OCI-LY3 (cell line): ENCODE results near the gene RBCK1.

Experiments
- H2AFZ ChIP-seq: fragments of 200-600, 300-600 bp; shearing (Covaris generic); 2 replicates; pipeline ENCODE4 v1.6.0; 2014; ENCODE audit warnings: antibody characterized with exemption, low read depth, low read length
- H3K27ac ChIP-seq: fragments of 200-600, 300-600 bp; sonication (generic); 2 replicates; pipeline ENCODE4 v1.5.1; 2014; ENCODE audit warnings: mild to moderate bottlenecking, low read length, moderate library complexity, mixed read lengths
- H3K27me3 ChIP-seq: fragments of 200-600, 300-600 bp; sonication (generic); 2 replicates; pipeline ENCODE4 v1.6.1; 2014; ENCODE audit warnings: low read depth, low read length, mixed read lengths
- H3K36me3 ChIP-seq: fragments of 200-600, 300-600 bp; sonication (generic); replicated peaks from 2 replicates; pipeline ENCODE3; 2014; ENCODE audit warnings: low read depth, low read length, mixed read lengths
- H3K4me1 ChIP-seq: fragments of 300-600, 200-600 bp; sonication (generic); 2 replicates; pipeline ENCODE4 v1.6.1; 2014; ENCODE audit warnings: low read length, mixed read lengths
- H3K4me2 ChIP-seq: fragments of 200-600, 300-600 bp; sonication (generic); 2 replicates; pipeline ENCODE4 v1.6.1; 2014; ENCODE audit warnings: low read length, mixed read lengths
- H3K4me3 ChIP-seq: fragments of 300-600, 200-600 bp; sonication (generic); 2 replicates; pipeline ENCODE4 v1.5.1; 2014; ENCODE audit warnings: antibody characterized with exemption, mild to moderate bottlenecking, low read length, moderate library complexity
- H3K79me2 ChIP-seq: fragments of 300-600, 200-600 bp; shearing (Covaris generic); 2 replicates; pipeline ENCODE4 v1.6.1; 2014; ENCODE audit warnings: mild to moderate bottlenecking, low read length, mixed read lengths
- H3K9ac ChIP-seq: fragments of 300-600, 200-600 bp; shearing (Covaris generic); 2 replicates; pipeline ENCODE4 v1.6.0; 2014; ENCODE audit warnings: mild to moderate bottlenecking, low read length, moderate library complexity
- H3K9me3 ChIP-seq: fragments of 200-600, 300-600 bp; shearing (Covaris generic); 2 replicates; pipeline ENCODE4 v1.6.1; 2014; ENCODE audit warnings: low read length, mixed read lengths; ENCODE audit not compliant: insufficient read depth
- H4K20me1 ChIP-seq: fragments of 200-600, 300-600 bp; sonication (generic); 2 replicates; pipeline ENCODE4 v1.6.1; 2016; ENCODE audit warnings: low read length, mixed read lengths; ENCODE audit not compliant: insufficient read depth
- CTCF ChIP-seq: fragments of 200-600, 300-600 bp; sonication (generic); IDR thresholded peaks from 2 replicates; pipeline ENCODE4 v1.5.1; 2014; ENCODE audit warnings: antibody characterized with exemption, low read length, low read depth
- EZH2phosphoT487 ChIP-seq: fragments of 200-600 bp; shearing (Covaris generic); IDR thresholded peaks from 2 replicates; pipeline ENCODE4 v1.6.1; 2018; ENCODE audit warnings: antibody characterized with exemption, mixed run types, low read depth

RBCK1 gene

GRCh38 chr20:461254-462198 is 53.4 kb downstream of the RBCK1 start:
- Histone ChIP-seq H3K4me1 (peaks cover 17% of the 10 kb centered on the region), H3K27me3 (no peaks in the 10 kb centered on the region), H4K20me1 (peaks cover 34% of the 10 kb centered on the region), H3K4me2 (peak overlapping the region; percentile 82), H3K9ac (peak overlapping the region; percentile 78), H2AFZ (peak overlapping the region; percentile 43; the same call in 1 of the 2 replicates), H3K9me3 (no peaks in the 10 kb centered on the region), H3K27ac (peak overlapping the region; percentile 47), H3K36me3 (peaks cover 3% of the 10 kb centered on the region), H3K4me3 (peak overlapping the region; percentile 85), H3K79me2 (peaks cover 52% of the 10 kb centered on the region)
- TF ChIP-seq EZH2phosphoT487: no peak
- TF ChIP-seq CTCF: no peak

- H4K20me1 ChIP-seq: peaks cover 32% of the 10 kb centered on the region
- H3K4me3 ChIP-seq: peak within 1 kb of the TSS; percentile 85
- H3K9me3 ChIP-seq: peaks cover 3% of the 10 kb centered on the region; the same call in 1 of the 2 replicates
- H3K4me1 ChIP-seq: peaks cover 17% of the 10 kb centered on the region
- TF ChIP-seq CTCF (peak; percentile 39), EZH2phosphoT487 (no peak)
- H3K4me2 ChIP-seq: peak within 1 kb of the TSS; percentile 96
- peaks cover 3% of the 10 kb centered on the region for H3K36me3 ChIP-seq
- H3K27ac ChIP-seq: peak within 1 kb of the TSS; percentile 51
- peaks cover 48% of the 10 kb centered on the region for H3K79me2 ChIP-seq
- peak within 1 kb of the TSS; percentile 78 for H3K9ac ChIP-seq
- H2AFZ ChIP-seq: peak within 1 kb of the TSS; percentile 97
- no peaks in the 10 kb centered on the region for H3K27me3 ChIP-seq
These were observed 54.3 kb downstream of the RBCK1 start, which contains the start of gene TBC1D20 for GRCh38 chr20:462199-462991. TBC1D20 (minus strand) TSS chr20:462533; CDS start chr20:462405, 128 bp downstream.

DNA sequence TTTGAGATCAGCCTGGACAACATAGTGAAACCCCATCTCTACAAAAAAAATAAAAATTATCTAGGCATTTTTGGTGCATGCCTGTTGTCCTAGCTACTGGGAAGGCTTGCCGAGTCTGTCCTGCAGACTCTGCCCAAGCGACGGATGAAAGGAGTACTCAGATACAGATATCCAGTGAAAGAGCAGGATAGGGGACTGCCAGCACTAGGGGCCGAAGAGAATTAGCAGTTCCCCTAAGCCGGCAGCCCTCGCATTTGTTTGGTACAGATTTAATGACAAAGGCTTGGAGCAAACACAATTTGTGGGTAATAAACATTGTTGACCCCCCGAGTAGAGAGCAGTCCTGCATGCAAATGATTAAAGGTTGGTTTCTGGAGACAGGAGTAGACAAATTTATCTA is 59.7 kb downstream of the RBCK1 start:
- H3K4me3 ChIP-seq: no peak overlapping the region
- peaks cover 6% of the 10 kb centered on the region for H3K4me1 ChIP-seq
- TF ChIP-seq CTCF (no peak), EZH2phosphoT487 (no peak)
- H3K9me3 ChIP-seq: peaks cover 16% of the 10 kb centered on the region
- no peaks in the 10 kb centered on the region for H3K27me3 ChIP-seq
- H3K9ac ChIP-seq: no peak overlapping the region
- peaks cover 9% of the 10 kb centered on the region for H3K36me3 ChIP-seq
- H2AFZ ChIP-seq: no peak overlapping the region
- H3K4me2 ChIP-seq: no peak overlapping the region
- no peak overlapping the region for H3K27ac ChIP-seq
- no peaks in the 10 kb centered on the region for H4K20me1 ChIP-seq
- no peaks in the 10 kb centered on the region for H3K79me2 ChIP-seq
